Activated B cell treated with CpG ODN at 0.5 μM for 24 hours (primary cell): Measurements from ENCODE around the gene EID2B. TPM values are rescaled to one million over a fixed set of nuclear protein-coding genes. Genes with fewer than 3 reads are reported as not detected.

Experiments used
- ATAC-seq: fragments of 200-7000 bp; cut with Tn5 transposase; one replicate; pipeline ENCODE4 v1.10.0; 2021; ENCODE audit warnings: low read depth, mild to moderate bottlenecking, moderate library complexity
- CTCF ChIA-PET: fragments of 350-600 bp; sonication (Branson Sonifier 250); formaldehyde crosslinking; loops from one replicate; lab custom pipeline; 2021; ENCODE audit warnings: antibody characterized with exemption; lab: Charles Lee
- POLR2A ChIA-PET: fragments of 350-600 bp; sonication (Branson Sonifier 250); formaldehyde crosslinking; loops from one replicate; lab custom pipeline; 2021; ENCODE audit warnings: antibody characterized with exemption; lab: Charles Lee
- DNase-seq: peaks from one replicate; pipeline ENCODE4 v3.0.0; 2022
- H3K27ac Mint-ChIP-seq: one replicate; pipeline ENCODE4 v1.8.0; 2020; ENCODE audit warnings: mixed read lengths
- H3K27me3 Mint-ChIP-seq: one replicate; pipeline ENCODE4 v1.8.0; 2021; ENCODE audit warnings: mixed read lengths
- H3K36me3 Mint-ChIP-seq: one replicate; pipeline ENCODE4 v1.8.0; 2021; ENCODE audit warnings: low read depth, mixed read lengths
- H3K4me1 Mint-ChIP-seq: one replicate; pipeline ENCODE4 v1.8.0; 2021; ENCODE audit warnings: mixed read lengths
- H3K4me3 Mint-ChIP-seq: one replicate; pipeline ENCODE4 v1.8.0; 2020; ENCODE audit warnings: mild to moderate bottlenecking, mixed read lengths
- H3K9me3 Mint-ChIP-seq: one replicate; pipeline ENCODE4 v1.8.0; 2020; ENCODE audit warnings: mixed read lengths
- CTCF ChIP-seq: fragments of 200-600 bp; IDR thresholded peaks from one replicate; pipeline ENCODE4 v1.8.0; 2022; ENCODE audit warnings: antibody characterized with exemption, mild to moderate bottlenecking
- intact Hi-C: fragments of 100-400 bp; cut with micrococcal nuclease; formaldehyde crosslinking; loops from one replicate; pipeline ENCODE4 v1.15.1; 2024
- total RNA-seq: library from RNA; stranded (reverse); gene quantifications from 2 replicates; pipeline ENCODE4 v1.2.3, GENCODE V29; 2022

Gene EID2B
- total RNA-seq, 1 donor from 2014 or later = 4.0 TPM

GRCh38 chr19:39550197-39550596, 17.5 kb upstream of the EID2B start:
- no peaks in the 10 kb centered on the region for H3K9me3 Mint-ChIP-seq
- H3K4me3 Mint-ChIP-seq = no peak overlapping the region
- intact Hi-C loops = loop anchor here (2.0 kb wide), 2 partner anchors 77 to 217 kb away; no protein-coding TSS in a partner anchor
- peaks cover 5% of the 10 kb centered on the region for H3K27me3 Mint-ChIP-seq
- no peaks in the 10 kb centered on the region for H3K36me3 Mint-ChIP-seq
- no peak for ATAC-seq
- ChIA-PET POLR2A (no interaction called here), CTCF (interaction anchor here (0.8 to 2.4 kb wide), 3 partner anchors 109 to 218 kb away, joined by 3 to 35 read pairs (median 9); no protein-coding TSS in a partner anchor)
- no peak overlapping the region for H3K27ac Mint-ChIP-seq
- TF ChIP-seq CTCF = no peak
- no peak for DNase-seq
- H3K4me1 Mint-ChIP-seq = peaks cover 20% of the 10 kb centered on the region

DNA sequence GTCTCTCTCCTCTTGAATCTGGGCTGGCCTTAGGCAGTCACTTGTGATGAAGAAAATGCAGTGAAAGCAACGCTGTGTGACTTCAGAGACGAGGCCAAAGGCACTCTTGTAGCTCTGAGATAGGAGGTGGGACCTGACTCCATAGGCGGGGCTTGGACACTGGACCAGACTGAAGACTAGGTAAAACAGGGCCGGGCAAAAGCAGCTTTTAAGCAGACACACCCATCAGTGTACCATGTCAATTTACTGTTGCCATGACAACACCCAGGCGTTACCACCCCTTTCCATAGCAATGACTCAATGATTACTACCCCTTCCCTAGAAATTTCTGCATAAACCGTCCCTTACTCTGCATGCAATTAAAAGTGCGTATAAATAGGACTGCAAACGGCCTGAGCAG, 13.9 kb upstream of the EID2B start:
- no peaks in the 10 kb centered on the region for H3K36me3 Mint-ChIP-seq
- intact Hi-C loops = no loop called here
- H3K27me3 Mint-ChIP-seq = peaks cover 5% of the 10 kb centered on the region
- H3K4me1 Mint-ChIP-seq = peaks cover 10% of the 10 kb centered on the region
- H3K27ac Mint-ChIP-seq = no peak overlapping the region
- no peak for ATAC-seq
- DNase-seq = no peak
- H3K4me3 Mint-ChIP-seq = no peak overlapping the region
- H3K9me3 Mint-ChIP-seq = no peaks in the 10 kb centered on the region
- ChIA-PET CTCF (no interaction called here), POLR2A (no interaction called here)
- no peak for TF ChIP-seq CTCF

DNA sequence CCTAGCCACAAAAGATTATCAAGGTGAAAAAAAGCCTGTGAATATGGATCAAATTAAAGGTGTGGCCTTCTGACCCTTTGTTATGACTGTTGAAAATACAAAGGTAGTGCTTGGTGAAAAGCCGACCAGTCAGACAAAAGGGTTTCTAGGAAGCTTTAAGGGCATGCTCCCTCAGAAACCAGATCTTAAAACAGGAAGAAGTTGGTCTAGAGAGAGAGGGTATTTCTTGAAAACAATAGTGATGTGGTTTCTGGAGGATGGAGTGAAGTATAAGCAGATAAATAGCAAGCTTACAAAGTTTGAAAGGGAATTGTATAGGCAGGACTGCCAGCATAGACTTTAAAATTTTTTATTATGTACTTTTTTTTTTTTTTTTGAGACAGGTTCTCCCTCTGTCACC, 12.3 kb upstream of the EID2B start:
- CTCF ChIA-PET = no interaction called here

DNA sequence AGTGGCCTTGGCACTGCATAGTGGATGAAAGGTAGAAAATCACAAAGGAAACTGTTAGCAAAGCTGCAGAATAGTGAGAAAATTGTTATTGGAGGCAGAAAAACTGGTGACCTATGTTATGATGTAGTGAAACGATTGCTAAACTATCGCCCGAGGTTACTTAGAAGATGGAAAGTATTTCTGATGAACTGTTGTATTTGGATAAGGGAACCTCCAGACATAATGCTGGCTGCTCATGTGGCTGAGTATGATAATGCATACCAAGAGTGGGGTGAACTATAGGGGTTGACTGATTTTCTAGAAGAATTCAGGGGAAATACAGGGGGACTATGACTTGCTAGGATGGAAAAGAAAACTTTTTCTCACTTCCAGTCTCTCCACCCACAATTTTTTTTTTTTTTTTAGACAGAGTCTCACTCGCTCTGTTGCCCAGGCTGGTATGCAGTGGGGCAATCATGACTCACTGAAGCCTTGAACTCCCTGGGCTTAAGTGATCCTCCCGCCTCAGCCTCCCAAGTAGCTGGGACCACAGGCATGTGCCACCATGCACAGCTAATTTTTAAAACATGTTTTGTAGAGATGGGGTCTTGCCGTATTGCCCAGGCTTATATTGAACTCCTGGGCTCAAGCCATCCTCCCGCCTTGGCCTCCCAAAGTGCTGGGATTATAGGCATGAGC, 11.7 kb upstream of the EID2B start:
- TF ChIP-seq CTCF = no peak
- Mint-ChIP-seq H3K4me3 (no peak overlapping the region), H3K27me3 (peaks cover 5% of the 10 kb centered on the region), H3K27ac (no peak overlapping the region), H3K36me3 (peaks cover 4% of the 10 kb centered on the region), H3K4me1 (peaks cover 20% of the 10 kb centered on the region), H3K9me3 (no peaks in the 10 kb centered on the region)
- intact Hi-C loops = loop anchor here (5.0 kb wide), 1 partner anchor 288 kb away; the partner anchor contains the start of gene DYRK1B
- POLR2A ChIA-PET = no interaction called here
- ATAC-seq (no peak), DNase-seq (no peak)
- CTCF ChIA-PET = no interaction called here

More for the DNA sequence above, 12.3 kb upstream of the EID2B start:
- H3K9me3 Mint-ChIP-seq = no peaks in the 10 kb centered on the region
- H3K27me3 Mint-ChIP-seq = peaks cover 5% of the 10 kb centered on the region
- POLR2A ChIA-PET = no interaction called here
- H3K4me1 Mint-ChIP-seq = peaks cover 19% of the 10 kb centered on the region
- ATAC-seq (no peak), DNase-seq (no peak)
- peaks cover 3% of the 10 kb centered on the region for H3K36me3 Mint-ChIP-seq
- H3K27ac Mint-ChIP-seq = no peak overlapping the region
- intact Hi-C loops = loop anchor here (5.0 kb wide), 1 partner anchor 287 kb away; the partner anchor contains the start of gene DYRK1B
- no peak for TF ChIP-seq CTCF
- H3K4me3 Mint-ChIP-seq = no peak overlapping the region

DNA sequence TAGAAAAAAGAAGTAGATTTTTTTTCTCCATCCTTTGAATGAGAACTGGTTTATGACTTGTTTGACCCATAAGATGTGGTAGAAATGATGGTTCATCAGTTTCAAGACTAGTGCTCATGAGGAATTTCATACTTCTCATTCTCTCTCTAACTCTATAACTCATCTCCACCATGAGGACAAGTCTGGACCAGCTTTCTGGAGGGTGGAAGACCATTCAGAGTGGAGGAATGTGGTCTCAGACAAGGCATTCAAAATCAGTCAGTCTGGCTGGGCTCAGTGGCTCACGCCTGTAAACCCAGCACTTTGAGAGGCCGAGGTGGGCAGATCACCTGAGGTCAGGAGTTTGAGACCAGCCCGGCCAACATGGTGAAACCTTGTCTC, 10.8 kb upstream of the EID2B start:
- Mint-ChIP-seq H3K4me1 (peaks cover 28% of the 10 kb centered on the region), H3K27me3 (peaks cover 5% of the 10 kb centered on the region), H3K4me3 (no peak overlapping the region), H3K9me3 (no peaks in the 10 kb centered on the region), H3K36me3 (peaks cover 4% of the 10 kb centered on the region), H3K27ac (no peak overlapping the region)
- intact Hi-C loops = loop anchor here (5.0 kb wide), 1 partner anchor 289 kb away; the partner anchor contains the start of gene DYRK1B
- DNase-seq (no peak), ATAC-seq (no peak)
- ChIA-PET CTCF (no interaction called here), POLR2A (interaction anchor here (1.7 kb wide), 1 partner anchor 108 kb away, joined by 6 read pairs; the partner anchor contains the start of gene RPS16)
- no peak for TF ChIP-seq CTCF
